GM10847 (cell line): ENCODE measurements around the gene FIGNL1.

Source experiments
- POLR2A ChIP-seq: IDR thresholded peaks from 2 replicates; pipeline ENCODE4 v1.6.1; 2011; ENCODE audit not compliant: insufficient read length; ENCODE audit errors: extremely low read depth

Gene FIGNL1

DNA sequence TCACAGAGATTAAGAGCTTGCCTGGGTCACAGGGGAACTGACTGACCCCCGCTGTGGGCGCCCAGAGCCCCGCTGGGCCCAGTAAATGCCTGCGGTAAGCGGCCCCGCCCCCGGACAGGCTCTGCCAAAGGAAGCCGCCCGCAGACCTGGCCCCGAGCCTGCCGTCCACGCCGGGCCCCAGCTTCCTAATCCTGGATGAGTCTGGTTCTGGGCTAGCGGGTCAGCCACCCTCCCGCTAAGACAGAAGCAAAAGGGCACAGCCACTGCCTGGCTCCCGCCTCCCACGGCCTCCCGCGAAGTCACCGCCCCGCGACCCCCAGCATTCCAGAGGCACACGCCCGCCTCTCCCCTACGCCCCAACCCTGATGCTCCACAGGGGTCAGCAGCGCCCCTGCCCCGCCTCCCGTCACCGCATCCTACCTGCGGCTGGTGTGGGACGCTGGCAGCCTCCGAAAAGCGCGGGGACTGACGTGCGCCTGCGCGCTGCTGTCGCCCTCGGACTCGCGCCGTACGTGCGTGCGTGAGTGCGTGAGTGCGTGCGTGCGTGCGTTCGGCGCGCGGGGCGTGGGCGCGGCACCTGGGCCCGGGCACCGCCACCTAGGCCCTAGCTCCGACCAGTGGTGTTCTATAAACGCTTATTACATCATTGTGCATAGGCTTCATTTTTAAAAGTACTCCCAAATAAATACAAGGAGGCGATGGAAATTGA lies at the start of gene FIGNL1:
FIGNL1 (minus strand) TSS at position 470 of the 709 bp plus-strand sequence. CDS start 3,063 bp downstream, outside the sequence.
- peak; percentile 89 for TF ChIP-seq POLR2A

DNA sequence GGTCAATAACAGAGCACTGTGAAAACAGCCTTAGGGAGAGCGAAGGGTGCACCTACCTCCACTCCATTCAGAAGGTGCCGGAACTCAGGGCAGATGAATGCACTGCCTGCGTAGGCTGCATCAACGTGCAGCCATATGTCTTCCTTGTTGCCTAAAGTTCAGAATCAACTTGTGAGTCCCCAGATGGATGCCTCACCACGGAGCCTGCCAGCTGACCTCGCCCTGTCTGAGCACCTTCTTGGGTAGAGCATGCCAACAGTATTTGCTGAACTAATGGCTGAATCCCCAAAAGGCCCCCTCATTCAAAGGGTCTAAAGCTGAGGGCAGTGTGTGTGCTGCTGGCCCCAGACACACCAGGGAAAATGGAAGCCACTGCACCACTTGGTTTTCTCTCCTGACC lies 48.9 kb upstream of the FIGNL1 start:
- TF ChIP-seq POLR2A = no peak

DNA sequence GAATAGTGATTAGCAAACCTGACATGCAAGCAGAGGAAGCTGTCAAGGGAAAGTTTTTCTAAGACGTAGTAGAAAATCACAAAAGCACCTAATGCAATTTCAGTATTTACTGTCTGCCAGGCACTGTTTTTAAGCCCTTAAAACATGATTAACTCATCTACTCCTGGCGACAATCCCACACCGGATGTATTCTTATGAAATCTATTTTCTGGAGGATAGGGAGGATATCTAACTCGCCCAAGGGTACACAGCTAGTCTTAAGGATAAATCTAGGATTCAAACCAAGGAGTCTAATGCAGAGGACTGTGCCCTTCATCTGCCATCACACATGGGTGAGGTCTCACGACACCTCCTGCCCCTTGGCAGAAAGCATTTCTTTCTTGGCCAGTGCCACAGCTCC lies 47.8 kb upstream of the FIGNL1 start:
- no peak for TF ChIP-seq POLR2A

DNA sequence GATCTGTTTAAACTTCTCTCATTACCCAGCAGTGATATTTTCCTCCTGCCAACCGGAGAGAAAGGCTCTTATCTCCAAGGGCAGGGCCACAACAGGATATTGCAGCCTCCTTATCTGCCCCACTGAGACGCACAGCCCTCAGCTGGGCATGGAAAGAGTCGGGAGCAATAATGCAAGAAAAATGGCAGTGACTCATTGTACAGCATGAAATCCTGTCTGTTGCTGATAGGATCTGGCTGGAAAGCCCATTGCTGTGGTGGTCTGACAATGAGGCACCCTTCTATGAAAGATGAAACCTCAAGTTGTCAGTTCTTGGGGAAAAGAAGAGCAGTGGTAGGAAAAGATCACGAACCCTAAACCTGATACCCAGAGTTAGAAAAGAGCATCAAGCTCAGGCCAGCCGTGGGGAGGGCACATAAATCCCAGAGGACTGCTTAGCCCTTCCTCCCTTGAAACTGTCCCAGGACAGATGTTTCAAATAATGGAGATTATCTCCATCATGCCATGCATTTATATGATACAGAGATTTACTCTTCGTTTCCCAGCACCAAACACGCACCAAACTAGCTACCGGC lies 47.0 kb upstream of the FIGNL1 start:
- TF ChIP-seq POLR2A = no peak

DNA sequence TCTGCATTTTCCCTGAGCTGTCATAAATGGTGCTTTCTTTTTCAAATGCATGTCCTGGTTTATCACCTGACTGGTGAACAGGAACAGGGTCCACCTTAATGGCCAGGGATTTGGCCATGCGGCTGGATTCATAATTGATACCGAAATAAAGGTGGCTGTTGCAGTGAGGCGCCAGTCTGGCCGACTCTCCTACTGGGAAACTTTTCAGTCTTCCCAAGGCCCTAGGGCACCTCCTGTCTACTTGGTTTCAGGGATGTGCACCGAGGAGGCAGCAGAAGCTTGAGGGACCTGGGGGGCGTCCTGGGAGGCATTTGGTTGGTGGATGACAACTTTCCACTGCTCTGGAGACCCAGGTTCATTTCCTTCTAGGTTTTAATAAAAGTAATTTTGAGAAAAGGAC lies 46.4 kb upstream of the FIGNL1 start:
- TF ChIP-seq POLR2A = no peak

DNA sequence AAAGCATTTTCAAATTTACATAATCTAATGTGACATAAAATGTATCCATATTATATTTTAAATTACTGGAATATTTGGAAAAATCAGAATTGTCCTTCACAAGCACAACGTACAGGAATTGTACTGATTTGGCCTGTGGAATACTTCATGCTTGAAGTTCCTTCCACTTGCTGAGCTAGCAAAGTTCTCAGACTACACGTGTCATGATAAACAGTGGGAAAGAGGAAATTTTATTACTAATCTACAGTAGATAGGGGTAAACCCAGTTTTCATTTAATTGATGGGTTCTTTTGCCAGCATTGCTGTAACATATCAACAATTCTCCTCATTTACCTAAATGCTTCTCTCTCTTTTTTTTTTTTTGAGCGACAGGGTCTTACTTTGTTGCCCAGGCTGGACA lies 45.6 kb upstream of the FIGNL1 start:
- TF ChIP-seq POLR2A = no peak

- TF ChIP-seq POLR2A = no peak
Measured at GRCh38 chr7:50492770-50493519, 42.8 kb upstream of the FIGNL1 start.

- TF ChIP-seq POLR2A = no peak
Measured at GRCh38 chr7:50491943-50492342, 41.8 kb upstream of the FIGNL1 start.

DNA sequence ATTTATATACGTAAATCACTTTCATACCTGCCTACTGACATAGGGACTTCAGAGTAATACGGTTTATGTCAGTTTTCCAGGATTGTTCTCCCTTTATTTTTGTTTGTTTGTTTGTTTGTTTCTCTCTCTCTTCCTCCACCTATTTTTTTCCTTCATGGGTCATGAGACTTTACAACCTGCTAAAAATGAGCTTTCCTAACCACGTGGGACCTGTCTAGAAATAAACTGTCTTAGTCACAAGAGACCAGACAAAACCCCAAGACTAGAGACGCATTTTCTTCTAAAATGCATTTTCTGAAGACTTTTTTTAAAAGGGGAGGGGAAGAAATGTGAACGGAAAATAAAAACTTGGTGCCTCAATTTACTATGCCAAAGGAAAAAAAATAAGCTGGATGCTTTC lies 41.1 kb upstream of the FIGNL1 start:
- TF ChIP-seq POLR2A = no peak

- TF ChIP-seq POLR2A = no peak
Measured at GRCh38 chr7:50488379-50488778, 38.2 kb upstream of the FIGNL1 start.

DNA sequence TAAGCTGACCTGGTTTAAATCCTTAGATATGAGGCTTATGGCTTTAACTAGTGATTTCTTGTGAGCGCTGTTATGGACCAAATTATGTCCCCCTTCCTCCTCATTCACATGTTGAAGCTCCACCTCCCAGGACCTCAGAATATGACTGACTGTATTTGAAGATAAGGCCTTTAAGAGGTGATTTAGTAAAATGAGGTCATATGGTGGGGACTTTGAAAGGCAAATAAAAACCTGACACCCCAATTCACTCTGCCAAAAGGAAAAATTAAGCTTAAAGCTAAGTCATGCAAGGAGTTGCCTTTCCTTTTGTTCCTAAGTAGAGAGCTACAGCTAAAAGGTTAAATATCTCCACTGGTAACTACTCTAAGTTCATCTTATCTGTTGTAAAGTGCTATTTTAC lies 36.4 kb upstream of the FIGNL1 start:
- TF ChIP-seq POLR2A = no peak

DNA sequence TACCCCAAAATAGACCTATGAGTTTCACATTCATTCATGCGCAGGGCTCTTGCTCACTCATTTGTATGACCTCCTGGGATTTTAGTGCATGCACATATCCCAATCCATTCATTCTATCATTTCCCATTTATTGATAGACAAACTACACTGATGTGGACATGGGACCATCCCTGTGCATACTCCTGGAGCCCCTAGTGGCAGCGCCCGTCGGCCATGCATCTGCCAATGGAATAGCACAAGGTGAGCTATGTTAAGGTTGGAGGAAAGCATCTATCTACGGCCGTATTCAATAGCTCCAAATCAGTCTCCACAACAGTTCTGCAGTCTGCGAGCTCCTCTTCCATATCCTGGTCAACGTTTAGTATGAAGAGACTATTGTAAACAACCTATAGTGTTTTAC lies 31.7 kb upstream of the FIGNL1 start:
- no peak for TF ChIP-seq POLR2A

DNA sequence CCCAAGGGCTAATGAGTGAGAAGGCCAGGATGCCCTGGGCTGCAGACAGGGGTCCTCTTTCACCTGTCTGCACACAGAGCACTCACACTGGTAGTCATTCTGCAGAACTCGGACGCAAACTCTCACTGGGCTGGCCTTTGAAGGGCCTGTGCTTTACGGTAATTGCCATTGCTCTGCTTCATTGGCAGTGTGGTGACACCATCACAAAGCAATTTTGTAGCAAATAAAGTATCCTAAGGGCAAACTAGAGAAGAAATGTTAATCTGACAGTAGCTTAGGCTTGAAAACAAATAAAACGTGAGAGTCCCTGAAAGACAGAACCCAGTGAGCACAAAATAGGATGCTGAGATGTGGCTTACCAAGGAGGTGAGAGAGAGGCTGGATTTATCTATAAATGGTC lies 30.6 kb upstream of the FIGNL1 start:
- TF ChIP-seq POLR2A = no peak

DNA sequence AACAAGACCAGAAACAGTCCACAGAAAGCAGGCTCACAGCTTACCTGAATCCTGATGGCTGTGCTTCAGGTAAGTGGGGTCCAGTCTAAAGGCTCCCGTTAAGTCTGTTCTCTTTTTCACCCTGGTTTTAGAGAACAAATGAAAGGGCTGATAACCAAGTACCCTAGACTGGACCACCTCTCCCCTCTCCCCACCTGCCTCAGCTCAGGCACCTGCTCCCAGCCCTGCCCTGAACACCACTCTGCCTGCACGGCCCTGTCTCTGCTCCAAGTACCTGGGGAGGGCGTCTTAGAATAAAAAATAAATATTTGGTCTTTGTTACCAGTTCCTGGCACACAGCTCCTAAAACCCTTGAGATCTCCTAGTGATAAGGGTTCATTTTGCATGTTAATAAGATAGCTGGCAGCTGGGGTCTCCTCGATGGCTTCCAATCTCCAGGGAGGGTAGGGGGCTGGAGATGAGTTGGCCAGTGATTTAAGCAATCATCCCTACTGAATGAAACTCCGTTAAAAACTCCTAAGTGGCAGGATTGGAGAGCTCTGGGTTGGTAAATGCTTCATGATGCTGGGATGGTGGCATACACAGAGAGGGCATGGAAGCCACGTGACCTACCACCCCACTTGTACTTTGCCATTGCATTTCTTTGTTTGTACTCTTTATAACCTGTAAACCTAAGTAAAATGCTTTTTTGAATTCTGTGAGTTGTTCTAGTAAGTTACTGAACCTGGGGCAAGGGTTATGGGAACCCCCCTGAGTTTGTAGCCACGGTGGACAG lies 29.8 kb upstream of the FIGNL1 start:
- no peak for TF ChIP-seq POLR2A

GRCh38 chr7:50477640-50478039 lies 27.5 kb upstream of the FIGNL1 start:
- no peak for TF ChIP-seq POLR2A

- TF ChIP-seq POLR2A = no peak
Measured at GRCh38 chr7:50476953-50477625, 26.9 kb upstream of the FIGNL1 start.

DNA sequence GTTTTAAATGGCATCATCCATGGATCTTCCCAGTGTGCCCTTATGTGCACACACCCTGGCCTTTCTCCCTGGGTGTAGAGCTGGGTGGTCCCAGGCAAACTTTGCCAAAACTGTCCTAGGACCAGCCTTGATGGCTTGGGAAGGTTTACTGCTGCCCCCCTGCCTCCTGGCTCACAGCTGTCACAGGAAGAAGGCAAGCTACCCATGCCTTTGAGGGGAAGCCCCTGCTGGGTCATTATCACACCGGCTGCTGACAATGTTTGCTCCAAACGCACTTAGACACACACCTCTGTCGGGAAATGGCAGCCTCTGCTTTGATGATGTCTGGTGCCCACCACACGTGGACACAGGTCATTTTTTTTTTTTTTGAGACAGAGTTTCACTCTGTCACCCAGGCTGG lies 25.2 kb upstream of the FIGNL1 start:
- no peak for TF ChIP-seq POLR2A
